GM04503 (cell line): ENCODE results near the gene PCNX2.

ENCODE experiments used
- DNase-seq: peaks from one replicate; pipeline ENCODE4 v3.0.0-alpha.2; 2012; ENCODE audit warnings: low read depth

PCNX2 gene

DNA sequence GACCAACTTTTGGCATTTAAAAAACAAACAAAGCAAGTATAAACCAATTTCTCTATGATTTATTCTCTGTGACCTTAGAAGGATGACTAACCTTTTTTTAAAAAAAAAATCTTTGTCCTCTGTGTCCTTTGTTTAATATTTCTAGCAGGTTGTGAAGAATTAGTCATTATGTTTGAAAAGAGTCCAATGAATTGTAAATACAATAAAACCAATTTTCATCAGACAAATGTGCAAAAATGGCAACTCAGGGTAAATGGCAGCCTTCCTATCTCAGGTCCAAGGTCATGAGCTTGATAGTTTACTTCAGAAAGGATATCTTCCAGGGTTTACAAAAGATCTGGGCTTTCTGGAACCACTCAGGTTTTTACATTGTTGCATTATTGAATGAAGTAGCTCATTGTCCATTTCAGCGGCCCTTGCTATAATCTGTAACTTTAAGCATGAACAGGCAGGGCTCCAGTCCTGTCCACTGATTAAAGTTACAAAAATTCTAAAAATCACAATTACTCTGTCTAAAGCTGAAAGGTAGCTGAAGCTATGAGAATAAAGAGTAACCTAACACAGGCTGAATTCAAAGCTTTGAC lies 20.3 kb upstream of the PCNX2 start:
- DNase-seq: no peak

DNA sequence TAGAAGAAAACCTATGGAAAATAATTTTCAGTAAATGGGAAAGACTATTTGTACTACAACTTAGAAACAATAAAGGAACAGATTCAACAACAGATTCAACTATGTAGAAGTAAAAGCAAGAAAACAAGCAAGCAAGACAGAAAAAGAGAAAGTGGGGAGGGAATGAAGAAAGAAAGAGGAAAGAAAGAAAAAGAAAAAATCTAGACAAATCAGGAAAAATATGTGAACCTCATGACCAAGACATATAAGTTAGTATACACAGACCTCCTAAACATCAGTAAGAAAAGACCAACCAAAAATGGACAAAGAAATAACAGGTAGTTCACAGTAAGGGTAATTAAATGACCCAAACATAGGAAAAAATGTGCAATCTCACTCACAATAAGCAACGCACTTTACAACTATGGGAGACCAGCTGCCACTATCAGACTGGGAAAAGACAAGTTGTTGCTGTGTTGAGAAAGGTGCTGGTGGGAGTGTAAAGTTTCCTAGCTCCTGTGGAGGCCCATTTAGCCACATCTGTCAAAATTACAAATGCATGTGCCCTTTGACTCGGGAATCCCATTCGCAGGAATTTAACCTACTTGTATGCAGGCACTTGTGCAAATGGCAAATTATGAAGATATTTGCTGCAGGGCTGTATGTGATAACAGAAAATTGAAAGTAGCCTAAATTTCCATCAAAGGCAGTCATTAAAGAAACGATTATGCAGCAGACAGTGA lies 18.1 kb upstream of the PCNX2 start:
- no peak for DNase-seq

DNA sequence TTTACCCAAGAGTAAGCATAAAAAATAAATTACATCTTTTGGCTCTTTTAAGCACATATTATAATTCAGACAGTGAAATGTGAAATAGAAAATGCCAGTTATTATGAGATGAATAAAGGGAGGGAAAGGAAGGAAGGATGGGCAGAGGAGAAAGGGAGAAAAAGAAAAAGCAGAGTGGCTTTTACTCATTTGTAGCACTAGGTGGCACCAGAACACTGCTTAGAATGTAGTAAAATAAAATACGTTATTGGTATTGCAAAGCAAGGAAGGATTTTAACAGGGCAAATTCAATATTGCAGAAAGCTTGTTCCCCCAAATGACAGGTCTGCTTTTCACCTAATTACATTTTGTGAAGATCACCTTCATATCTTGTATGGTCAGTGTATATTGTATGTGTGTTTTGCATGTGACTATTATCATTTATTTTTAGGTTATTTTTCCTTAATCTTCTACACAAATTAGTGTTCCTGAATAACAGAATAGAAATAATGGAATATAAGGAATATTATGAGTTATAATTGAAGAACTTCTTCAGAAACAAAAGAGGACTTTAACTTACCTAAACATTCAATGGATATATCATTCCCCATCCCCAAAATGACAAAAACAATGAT lies 9.1 kb upstream of the PCNX2 start:
- DNase-seq: no peak

DNA sequence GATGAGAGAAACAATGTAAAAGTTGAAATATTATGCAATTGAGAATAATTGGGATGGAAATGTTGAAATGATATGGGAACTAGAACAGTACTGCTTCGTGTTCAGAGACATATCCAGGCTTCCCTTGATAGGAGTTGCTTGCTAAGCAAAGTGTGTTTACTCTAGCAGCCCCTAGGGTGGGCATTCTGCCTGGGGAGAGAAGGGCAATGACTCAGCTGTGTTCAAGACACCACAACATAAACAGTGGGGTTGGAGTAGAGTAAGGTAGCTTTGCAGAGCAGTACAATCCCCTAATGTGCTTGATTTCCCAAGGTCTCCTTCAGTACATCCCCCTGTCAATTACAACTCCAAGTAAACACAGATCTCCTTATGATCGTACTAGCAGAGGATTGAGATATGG lies 4.8 kb upstream of the PCNX2 start:
- no peak for DNase-seq

DNA sequence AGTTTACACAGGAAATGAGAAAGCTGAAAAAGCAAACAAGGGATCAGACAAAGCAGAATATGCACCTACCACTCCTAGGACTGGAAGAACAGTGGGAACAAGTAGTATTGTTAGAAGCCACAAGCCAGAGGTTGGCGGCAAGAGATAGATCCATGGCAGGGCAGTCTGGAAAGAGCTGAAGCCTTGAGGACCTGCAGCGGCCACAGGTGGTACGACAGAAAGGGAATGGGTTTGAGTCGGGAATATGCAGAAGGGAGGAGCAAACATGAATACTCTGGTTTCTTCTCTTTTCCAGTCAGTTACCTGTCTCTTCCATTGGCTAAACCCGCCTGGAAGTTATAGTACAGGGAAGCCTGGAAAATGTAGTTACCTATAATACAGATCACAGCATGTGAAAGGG lies 3.9 kb upstream of the PCNX2 start:
- DNase-seq: no peak

DNA sequence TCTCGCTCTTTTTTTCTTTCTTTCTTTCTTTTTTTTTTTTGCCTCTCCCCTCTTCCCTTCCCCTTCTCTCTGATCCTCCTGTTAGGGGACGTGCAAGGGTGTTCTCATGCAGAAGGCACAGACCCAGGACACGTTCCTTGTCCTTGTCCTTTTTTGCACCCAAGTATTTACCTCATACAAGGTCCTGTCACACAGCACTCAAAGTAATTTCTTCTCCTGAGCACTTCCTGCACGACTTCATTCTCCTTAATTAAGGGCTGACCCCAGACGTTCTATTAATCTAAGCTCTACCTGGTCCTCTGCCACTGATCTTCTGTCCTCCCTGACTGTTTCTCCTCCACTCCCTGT lies 424 bp upstream of the PCNX2 start:
- DNase-seq: no peak

DNA sequence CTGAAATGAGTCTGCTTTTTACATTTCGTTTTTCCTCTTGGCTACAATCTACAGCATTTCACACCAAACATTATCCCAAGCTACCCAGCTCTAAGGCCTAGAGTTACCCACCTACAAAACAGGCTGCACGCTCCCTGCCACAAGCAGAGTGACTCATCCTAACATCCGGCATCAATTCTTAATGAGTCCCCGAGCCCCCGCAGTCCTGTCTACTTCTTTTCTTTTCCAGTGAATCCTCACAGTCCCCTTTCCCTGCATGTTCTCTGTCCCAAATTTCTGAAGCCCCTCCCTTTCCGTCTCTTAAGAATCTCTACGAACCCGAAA lies 650 bp downstream of the PCNX2 start:
- peak; percentile 9 for DNase-seq

DNA sequence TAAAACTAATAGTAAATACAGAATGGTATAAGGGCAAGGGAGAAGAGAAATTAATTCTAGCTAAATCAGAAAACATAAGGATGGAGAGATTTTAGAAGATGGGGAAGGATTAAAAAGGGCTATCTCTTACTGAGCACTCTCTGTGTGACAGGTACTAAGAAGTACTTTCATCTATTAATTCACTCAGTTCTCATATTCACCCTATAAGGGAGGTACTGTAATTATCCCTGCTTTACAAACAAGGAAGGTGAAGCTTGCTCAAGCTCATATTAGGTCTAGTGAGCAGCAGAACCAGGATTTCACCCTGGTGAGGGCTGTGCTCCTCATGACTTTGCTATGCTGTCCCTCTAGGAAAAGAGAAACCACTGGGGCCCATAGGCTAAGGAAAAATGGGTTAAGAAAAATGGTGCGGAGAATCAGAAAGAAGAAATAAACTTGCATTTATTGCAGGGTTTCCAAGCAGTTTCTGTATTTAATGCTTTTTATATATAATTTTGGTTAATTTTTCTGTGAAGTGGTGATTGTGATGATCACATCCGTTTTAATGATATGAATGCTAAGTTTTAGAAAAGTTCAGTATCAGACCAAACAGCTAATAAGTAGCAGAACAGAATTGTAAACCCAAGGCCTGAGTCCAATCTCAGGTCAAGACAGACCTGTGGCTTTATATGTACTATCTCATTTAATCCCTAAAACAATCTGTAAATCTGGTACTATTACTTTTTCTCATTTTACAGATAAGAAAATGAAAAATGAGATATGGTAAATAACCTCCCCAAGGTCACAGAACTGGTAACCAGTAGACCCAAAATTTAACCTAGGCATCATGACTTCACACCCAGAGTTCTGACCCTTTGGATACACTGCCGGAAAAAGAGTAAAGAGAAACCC lies 1.7 kb downstream of the PCNX2 start:
- DNase-seq: no peak

DNA sequence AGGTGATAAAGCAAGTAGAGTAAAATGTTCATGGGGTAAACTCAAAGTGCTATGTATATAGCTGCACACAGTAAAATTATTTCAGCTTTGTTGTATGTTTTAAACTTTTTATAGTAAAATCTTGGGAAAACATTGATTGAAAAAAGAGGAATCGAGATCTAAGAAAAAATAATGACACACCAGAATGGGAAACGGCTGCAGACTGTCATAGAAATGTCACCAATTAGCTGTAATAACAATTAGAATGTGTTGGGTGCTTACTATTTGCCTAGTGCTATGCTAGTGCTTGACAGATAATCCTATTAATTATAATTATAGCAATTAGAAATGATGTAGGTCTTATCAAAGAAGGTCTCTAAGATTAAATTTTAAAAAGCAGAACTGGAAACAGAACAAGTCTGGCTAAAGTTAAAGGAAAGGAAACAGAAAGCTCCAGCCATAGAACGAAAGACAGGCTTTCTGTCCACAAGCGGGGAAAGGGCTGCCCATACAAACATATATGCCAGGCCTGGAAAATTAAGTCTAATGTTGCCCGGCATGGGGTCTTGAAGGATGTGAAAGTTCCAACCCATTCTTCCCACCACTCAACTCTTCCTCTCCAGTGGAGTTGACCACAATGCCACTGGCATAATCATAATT lies 5.0 kb downstream of the PCNX2 start:
- DNase-seq: no peak

DNA sequence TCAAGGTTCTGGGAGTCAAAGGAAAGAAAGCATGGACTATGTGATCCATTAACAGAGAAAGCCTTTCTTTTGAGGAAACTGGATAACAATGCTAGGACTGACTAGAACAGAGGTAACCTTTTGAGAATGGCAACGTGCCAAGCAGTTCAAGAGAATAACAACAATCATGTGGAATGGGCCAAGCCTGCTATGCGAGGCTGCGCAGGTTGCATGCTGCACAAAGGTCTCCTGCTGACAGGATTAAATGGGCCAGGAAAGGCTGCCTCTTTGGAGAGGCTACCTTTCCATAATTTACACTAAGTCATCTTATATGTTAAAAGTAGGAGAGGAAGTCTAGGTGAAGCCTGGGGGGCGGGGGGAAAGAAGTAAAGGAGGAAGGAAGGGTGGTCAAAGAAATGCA lies 5.8 kb downstream of the PCNX2 start:
- no peak for DNase-seq

DNA sequence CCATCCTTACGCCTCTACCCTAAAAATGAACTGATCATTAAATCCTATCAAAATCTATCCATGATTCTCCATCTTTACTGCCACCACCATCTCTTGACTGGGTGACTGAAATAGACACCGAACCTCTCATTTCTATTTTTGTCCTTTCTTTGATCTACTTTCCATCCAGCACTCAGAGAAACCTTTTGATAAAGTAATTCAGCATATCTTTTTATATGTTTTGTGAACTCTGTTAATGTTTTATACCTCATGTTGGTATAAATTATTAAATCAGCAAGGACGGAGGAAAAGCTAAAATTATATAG lies 13.0 kb downstream of the PCNX2 start:
- DNase-seq: no peak

DNA sequence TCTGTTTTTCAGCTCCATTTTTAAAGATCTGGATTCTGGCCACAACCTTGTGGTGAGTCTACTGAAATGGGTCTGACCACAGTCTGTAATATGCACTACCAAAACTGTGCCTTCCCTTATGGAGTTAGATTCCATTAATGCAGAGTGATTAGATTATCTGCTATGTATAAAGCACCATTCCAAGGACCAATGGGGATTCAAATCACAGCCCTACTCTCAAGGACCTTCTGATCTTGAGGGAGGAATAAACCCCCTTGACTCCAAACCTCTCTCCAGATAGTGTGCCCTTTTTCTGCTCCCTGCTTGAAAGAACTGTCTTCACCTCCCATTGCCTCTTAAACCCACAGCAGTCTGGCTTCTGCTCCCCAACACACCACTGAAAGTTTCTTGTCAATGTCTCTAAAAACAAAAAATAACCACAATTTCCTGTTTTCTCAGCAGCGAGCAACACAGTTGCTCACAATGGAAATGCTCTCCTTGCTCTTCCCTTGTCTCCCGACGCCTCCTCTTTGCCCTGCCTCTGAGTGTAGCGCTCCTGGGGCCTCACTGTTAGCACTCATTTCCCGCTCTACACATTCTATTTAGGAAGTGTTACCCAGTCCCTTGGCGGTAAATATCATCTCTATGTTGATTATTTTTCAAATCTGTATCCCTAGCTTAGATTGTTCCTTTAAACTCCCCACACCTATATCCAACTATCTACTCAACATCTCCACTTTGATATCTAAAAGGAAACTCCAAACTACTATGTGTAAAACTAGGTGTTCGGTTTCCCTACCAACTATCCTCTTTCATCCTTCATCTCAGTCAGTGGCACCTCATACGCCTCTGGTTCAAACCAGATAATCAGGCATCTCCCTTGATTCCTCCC lies 13.6 kb downstream of the PCNX2 start:
- no peak for DNase-seq

DNA sequence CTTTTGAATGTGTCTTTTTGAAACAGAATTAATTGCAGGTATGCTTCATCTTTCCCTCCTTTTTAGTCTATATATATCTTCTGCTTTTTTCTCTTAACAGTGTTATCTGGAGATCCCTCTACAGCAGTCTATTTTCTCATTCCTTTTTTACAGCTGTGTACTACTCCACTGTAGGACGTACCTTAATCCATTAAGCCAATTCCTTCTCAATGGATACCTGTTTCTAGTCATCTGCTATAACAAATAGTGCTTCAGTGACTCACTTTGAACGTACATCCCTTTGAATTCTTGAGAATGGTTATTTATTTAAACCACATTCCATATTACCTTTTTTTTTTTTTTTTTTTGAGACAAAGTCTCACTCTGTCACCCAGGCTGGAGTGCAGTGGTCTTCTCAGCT lies 15.6 kb downstream of the PCNX2 start:
- no peak for DNase-seq

DNA sequence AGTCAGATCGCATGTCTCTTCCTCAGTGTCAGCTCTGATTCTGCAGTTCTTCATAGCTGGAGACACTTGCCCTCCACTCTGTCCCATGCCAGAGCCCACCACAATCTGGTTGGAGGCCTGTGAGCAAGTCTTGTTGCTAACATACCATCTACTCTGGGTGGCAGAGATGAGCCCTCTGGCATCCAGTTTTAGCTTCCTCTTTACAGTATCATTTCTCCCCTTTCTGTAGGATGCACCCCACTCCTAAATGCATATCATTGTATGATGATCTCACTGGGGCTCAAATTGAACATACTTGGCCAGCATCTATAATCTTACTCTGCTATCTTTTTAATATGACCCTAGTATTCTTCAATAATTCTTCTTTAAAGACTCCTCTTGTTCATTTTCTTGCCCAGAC lies 16.9 kb downstream of the PCNX2 start:
- DNase-seq: no peak

DNA sequence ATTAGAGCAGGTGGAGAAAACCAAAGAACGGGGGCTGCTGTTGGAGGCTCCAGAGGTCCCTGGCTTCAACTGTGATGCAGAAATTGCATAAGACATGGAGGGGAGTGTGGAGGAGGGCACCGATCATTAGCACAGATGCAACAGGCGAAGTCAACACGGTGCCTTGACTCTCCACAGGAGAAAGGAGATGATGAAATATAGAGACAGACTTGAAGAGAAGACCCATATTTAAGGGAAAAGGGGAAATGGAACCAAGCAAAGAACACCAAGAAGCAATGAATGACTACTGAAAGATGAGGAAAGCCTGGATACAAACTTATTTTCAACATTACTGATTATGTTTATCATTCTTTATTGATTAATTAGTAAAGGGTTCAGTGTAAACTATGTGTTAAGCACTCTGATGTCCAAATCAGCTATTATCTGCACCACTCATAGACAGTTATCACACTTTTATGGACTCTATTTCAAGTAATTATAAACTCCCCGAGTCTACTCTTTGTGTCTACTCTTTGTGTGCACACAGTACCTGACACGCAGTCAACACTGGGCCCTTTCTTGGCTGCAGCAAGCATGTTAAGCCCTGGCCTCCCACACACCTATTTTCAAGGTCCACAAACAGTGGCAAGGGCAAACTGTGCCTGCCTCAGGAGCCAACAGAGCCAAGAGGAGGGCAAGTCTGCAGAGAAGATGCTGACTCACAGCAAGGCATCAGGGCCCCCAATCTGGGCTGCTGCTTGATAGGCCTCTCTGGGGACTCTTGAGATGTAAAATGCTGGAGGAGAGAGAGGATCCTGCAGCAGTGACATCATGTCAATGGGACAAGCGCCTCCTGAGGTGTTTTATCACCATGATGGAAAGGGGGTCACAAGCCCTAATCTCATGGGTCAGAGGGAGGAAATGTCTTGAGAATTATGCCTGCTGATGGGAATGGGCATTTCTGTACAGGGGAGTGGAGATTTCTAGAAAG lies 17.6 kb downstream of the PCNX2 start:
- no peak for DNase-seq

DNA sequence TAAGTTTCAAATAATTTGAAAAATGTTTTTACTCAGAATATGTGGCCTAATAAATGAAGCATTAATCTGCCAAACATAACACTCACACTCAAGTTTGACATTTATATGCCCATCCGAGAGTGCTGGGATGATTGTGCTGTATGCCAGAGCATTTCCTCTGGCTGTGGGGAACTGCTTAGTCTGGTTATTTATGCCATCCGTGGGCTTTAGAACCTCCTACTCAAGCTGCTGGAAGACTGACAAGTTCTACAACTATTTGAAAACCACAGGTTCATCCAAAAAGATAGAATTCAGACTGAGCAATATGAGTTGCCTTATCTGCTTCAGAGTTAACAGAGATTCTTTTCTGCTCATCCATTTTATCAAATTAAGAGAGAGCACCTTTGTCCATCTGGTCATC lies 25.9 kb downstream of the PCNX2 start:
- no peak for DNase-seq

DNA sequence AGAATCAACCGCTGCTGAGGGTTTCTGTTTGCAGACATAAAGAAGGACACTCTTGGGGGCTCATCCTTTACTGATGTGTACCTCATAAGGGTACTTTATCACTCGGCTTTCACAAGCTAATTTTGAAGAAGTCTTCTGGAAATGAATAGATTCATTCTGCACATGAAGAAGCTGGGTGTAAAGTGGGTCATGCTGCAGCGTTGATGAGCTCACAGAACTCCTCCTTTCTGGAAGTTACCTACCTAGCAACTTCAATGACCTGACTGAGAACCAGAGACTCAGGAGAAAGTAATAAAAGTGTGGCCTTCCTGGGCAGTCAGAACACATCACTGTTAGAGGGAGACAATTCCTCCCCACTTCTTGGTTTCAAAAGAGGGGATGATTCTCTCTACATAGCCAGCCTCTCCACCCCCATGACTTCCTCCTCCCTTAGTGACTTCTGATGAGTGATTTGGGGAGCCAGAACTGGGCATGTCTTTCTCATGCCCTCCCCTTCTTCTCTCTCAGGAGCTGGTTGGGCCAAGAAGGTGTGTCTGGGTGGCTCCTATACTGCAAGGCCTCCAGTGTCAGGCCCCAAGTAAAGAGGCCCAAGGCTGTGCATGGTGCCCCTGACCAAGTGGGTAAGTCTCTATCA lies 27.0 kb downstream of the PCNX2 start:
- no peak for DNase-seq

DNA sequence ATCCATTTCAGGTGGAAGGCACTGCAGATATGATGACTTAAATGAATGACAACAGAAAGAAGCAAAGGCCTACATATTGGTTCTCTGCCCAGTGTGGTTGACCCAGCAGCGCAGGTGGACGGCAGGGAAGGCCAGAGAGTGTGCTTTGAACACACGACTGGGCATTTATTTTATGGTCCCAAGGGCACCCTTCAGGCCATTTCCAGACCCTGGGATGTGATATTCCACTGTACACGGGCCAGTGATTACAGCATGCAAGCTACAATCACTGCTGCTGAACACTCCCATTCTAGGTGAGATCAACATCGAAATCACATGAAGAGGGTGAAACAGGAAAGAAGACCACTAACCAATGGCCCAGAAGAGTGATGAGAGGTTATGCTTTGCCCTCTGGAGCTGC lies 33.8 kb downstream of the PCNX2 start:
- DNase-seq: no peak

DNA sequence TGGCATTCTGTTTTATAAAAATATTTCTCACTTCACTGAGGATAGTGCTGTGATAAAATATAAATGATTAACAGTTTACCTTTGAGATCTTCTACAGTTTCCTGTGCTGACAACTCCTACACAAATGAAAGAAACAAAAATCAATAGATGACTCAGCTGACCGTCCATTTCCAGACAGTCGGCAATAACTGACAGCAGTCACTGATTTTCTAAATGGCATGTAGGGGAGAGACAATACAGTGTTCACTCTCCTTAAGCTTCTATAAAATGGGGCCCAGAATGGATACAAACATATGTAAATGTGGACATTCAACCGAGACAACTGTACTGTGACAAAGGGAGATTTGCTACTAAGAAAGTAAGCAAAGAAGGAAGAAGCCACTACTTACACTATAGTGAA lies 34.3 kb downstream of the PCNX2 start:
- no peak for DNase-seq

DNA sequence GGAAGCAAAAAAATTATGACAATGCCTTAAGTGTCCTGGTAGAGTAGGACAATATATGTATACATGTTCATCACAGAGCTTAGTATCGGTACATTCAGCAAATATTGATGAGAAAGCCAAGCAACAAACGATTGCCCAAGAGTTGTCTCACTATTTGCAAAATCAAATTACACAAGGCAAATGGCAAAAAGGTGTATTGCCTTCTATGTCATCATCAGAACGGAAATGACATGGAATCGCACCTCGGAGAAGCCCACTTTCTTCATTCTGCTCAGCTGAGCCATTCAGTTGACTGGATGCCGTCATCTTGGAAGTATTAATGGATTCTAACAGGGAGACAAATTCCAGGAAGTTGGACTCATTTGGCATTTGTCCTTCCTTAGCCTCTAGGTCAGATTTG lies 37.7 kb downstream of the PCNX2 start:
- no peak for DNase-seq
